A549 (cell line): ENCODE results near the gene UNC5B. TPM values are rescaled to one million over a fixed set of nuclear protein-coding genes. Genes with fewer than 3 reads are reported as not detected.

ENCODE experiments used
- ATAC-seq, 2 experiments: fragments of 200-7000 bp in 1 of 2; fragments of >200 bp in 1 of 2; cut with Nextera tagmentation in 1 of 2; cut with Tn5 transposase in 1 of 2; 3 replicates each; pipeline versions ENCODE4 v1.8.0 to v1.9.1; 2018 to 2020; ENCODE audit warnings: mild to moderate bottlenecking in 1 of 2, moderate library complexity in 1 of 2
- CTCF ChIA-PET: fragments of 300-600 bp; sonication (Branson Sonifier 250); formaldehyde crosslinking; extraction: SDS; loops from one replicate; lab custom pipeline; 2021; ENCODE audit warnings: antibody characterized with exemption, inconsistent platforms; lab: Yijun Ruan, JAX
- POLR2A ChIA-PET: fragments of 350-600 bp; formaldehyde crosslinking; extraction: SDS; loops from one replicate; lab custom pipeline; 2021; ENCODE audit warnings: antibody characterized with exemption, inconsistent platforms; lab: Yijun Ruan, JAX
- DNase-seq, 2 experiments: peaks; one replicate each; pipeline versions ENCODE4 v3.0.0 to v3.0.0-alpha.2; 2011 to 2016; ENCODE audit warnings: low read depth in 1 of 2, low spot score in 1 of 2
- FAIRE-seq: peaks from 2 replicates; lab custom pipeline; 2011; peaks lifted over from hg19 to GRCh38; lab: Jason Lieb, UNC
- H3K27ac ChIP-seq, 2 experiments: fragments of >200 bp; sonication (Bioruptor Twin); formaldehyde crosslinking; 3 replicates each; pipeline ENCODE4 v1.5.1; 2016 to 2017
- H3K4me1 ChIP-seq: fragments of >200 bp; sonication (Bioruptor Twin); formaldehyde crosslinking; 3 replicates; pipeline ENCODE4 v1.6.1; 2016
- H3K4me2 ChIP-seq: fragments of >200 bp; sonication (Bioruptor Twin); formaldehyde crosslinking; 3 replicates; pipeline ENCODE4 v1.6.1; 2016
- H3K4me3 ChIP-seq: fragments of >200 bp; sonication (Bioruptor Twin); formaldehyde crosslinking; 3 replicates; pipeline ENCODE4 v1.5.1; 2016
- H3K9me3 ChIP-seq: fragments of >200 bp; sonication (Bioruptor Twin); formaldehyde crosslinking; 3 replicates; pipeline ENCODE4 v1.6.1; 2016
- CBX2 ChIP-seq: fragments of 200-600 bp; sonication (generic); IDR thresholded peaks from 2 replicates; pipeline ENCODE4 v1.6.1; 2016; ENCODE audit warnings: low read depth, mild to moderate bottlenecking, borderline replicate concordance
- CEBPB ChIP-seq, 2 experiments: fragments of >200 bp in 1 of 2; sonication (Bioruptor Twin) in 1 of 2; formaldehyde crosslinking in 1 of 2; IDR thresholded peaks; 2 replicates each; pipeline ENCODE4 v1.6.1; 2012 to 2016
- FOSB ChIP-seq: fragments of 250-450 bp; sonication (Bioruptor Pico); IDR thresholded peaks from 2 replicates; pipeline ENCODE4 v1.5.0; 2020; ENCODE audit warnings: mild to moderate bottlenecking, moderate library complexity
- HES2 ChIP-seq: fragments of >200 bp; sonication (Bioruptor Twin); formaldehyde crosslinking; IDR thresholded peaks from 2 replicates; pipeline ENCODE4 v1.6.1; 2016
- HEYL ChIP-seq: fragments of 250-450 bp; sonication (Bioruptor Pico); IDR thresholded peaks from 2 replicates; pipeline ENCODE4 v1.8.0; 2021; ENCODE audit warnings: mild to moderate bottlenecking, moderate library complexity
- HMGXB4 ChIP-seq: fragments of 250-450 bp; sonication (Bioruptor Pico); IDR thresholded peaks from 2 replicates; pipeline ENCODE4 v1.5.0; 2021; ENCODE audit warnings: mild to moderate bottlenecking, moderate library complexity, borderline replicate concordance
- HOXA7 ChIP-seq: fragments of 250-450 bp; sonication (Bioruptor Pico); IDR thresholded peaks from 2 replicates; pipeline ENCODE4 v1.5.0; 2020; ENCODE audit warnings: mild to moderate bottlenecking, moderate library complexity
- HOXB13 ChIP-seq: fragments of 250-450 bp; sonication (Bioruptor Pico); IDR thresholded peaks from 2 replicates; pipeline ENCODE4 v1.5.0; 2020; ENCODE audit warnings: low read depth, mild to moderate bottlenecking, moderate library complexity
- HOXB5 ChIP-seq: fragments of 250-450 bp; sonication (Bioruptor Pico); IDR thresholded peaks from 2 replicates; pipeline ENCODE4 v1.5.0; 2020; ENCODE audit warnings: mild to moderate bottlenecking, moderate library complexity
- JUN ChIP-seq, 2 experiments: fragments of >200 bp; sonication (Bioruptor Twin); formaldehyde crosslinking; IDR thresholded peaks; 2 replicates in 1 of 2; 3 replicates in 1 of 2; pipeline ENCODE4 v1.6.1; 2016 to 2017
- KDM5A ChIP-seq: fragments of 200-600 bp; sonication (generic); IDR thresholded peaks from 2 replicates; pipeline ENCODE4 v1.6.1; 2016; ENCODE audit warnings: antibody characterized with exemption, mild to moderate bottlenecking
- MAFK ChIP-seq: fragments of 450-650 bp; IDR thresholded peaks from 2 replicates; pipeline ENCODE4 v1.6.1; 2014; ENCODE audit not compliant: partially characterized antibody
- NPAS2 ChIP-seq: fragments of 250-450 bp; sonication (Bioruptor Pico); IDR thresholded peaks from 2 replicates; pipeline ENCODE4 v1.8.0; 2022; ENCODE audit warnings: mild to moderate bottlenecking, moderate library complexity, borderline replicate concordance
- NR3C1 ChIP-seq: fragments of >200 bp; sonication (Bioruptor Twin); formaldehyde crosslinking; IDR thresholded peaks from 3 replicates; pipeline ENCODE4 v1.6.1; 2017
- POLR2A ChIP-seq: IDR thresholded peaks from 2 replicates; pipeline ENCODE4 v1.6.1; 2012; ENCODE audit warnings: mild to moderate bottlenecking, low read length
- RNF2 ChIP-seq: fragments of 200-600 bp; sonication (generic); IDR thresholded peaks from 2 replicates; pipeline ENCODE4 v1.6.1; 2016; ENCODE audit warnings: low read depth, mild to moderate bottlenecking, antibody characterized with exemption, moderate library complexity, borderline replicate concordance
- WGBS: methylation state at CpG from one replicate; pipeline ENCODE4 v1.1.6; 2017; ENCODE audit errors: missing lambda C conversion rate; 5-methylcytosine and 5-hydroxymethylcytosine counted together
- polyA plus RNA-seq, 4 experiments: library from polyadenylated mRNA; depleted of rRNA in 3 of 4; stranded (reverse); fragments of >200 nt; fragmentation: RNase III in 1 of 4; extraction: RNeasy Plus Mini Kit Qiagen cat#74134 plus additional on column Dnase treatment in 1 of 4; gene quantifications; 2 replicates in 3 of 4; 3 replicates in 1 of 4; pipeline ENCODE4 v1.2.3, GENCODE V29; 2011 to 2017
- TF ChIP-seq, protein P1 (sequence below): fragments of >200 bp; sonication (Bioruptor Twin); formaldehyde crosslinking; IDR thresholded peaks from 3 replicates; pipeline ENCODE4 v1.5.1; 2016
- TF ChIP-seq, protein P2 (sequence below): IDR thresholded peaks from 2 replicates; pipeline ENCODE4 v1.6.1; 2012
- TF ChIP-seq, protein P3 (sequence below): IDR thresholded peaks from 2 replicates; pipeline ENCODE4 v1.6.1; 2012; ENCODE audit warnings: low read depth, borderline replicate concordance

Gene UNC5B
- polyA plus RNA-seq, 2 of the 4 experiments (the other 2 are of a cell fraction) = 0.14 to 1.0 TPM

GRCh38 chr10:71191551-71192076 is 20.8 kb upstream of the UNC5B start:
- H3K4me3 ChIP-seq = no peak overlapping the region
- POLR2A ChIA-PET = no interaction called here
- no peak for ATAC-seq
- no peak for FAIRE-seq
- H3K9me3 ChIP-seq = peaks cover 7% of the 10 kb centered on the region
- 52% methylated on average over 12 of the region's 13 CpGs for WGBS
- CTCF ChIA-PET = interaction anchor here (1.2 to 1.7 kb wide), 2 partner anchors 19 to 266 kb away, joined by 4 read pairs; no protein-coding TSS in a partner anchor
- no peaks in the 10 kb centered on the region for H3K4me1 ChIP-seq
- no peak overlapping the region for H3K27ac ChIP-seq
- TF ChIP-seq NPAS2 (CRISPR knock-in tag) = no peak
- no peak for TF ChIP-seq FOSB
- no peak for TF ChIP-seq HOXA7 (CRISPR knock-in tag)
- no peak for DNase-seq
- H3K4me2 ChIP-seq = no peak overlapping the region

DNA sequence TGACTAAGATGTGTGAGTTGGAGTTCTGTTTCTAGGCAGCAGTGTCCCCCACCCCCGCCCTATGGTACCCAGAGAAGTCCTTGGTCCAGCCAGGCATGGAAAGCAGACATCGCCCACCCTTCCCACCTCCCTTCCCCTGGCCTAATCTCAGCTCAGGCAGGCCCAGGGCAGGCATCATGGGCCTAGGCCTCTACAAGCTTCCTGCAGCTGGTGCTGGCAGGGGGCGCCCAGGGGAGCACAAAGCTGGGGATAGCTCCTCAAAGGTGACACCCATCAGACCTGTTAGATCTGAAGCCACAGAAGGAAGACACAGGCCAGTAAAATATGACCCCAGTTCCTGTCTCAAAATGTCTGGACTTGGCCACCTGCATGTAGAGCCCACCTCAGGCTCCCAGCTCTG is 18.9 kb upstream of the UNC5B start:
- CTCF ChIA-PET = interaction anchor here (0.8 to 1.8 kb wide), 3 partner anchors 10 to 268 kb away, joined by 3 to 9 read pairs (median 4); no protein-coding TSS in a partner anchor
- 40% methylated on average over 1 of the region's 3 CpGs for WGBS

GRCh38 chr10:71197955-71198354 is 14.4 kb upstream of the UNC5B start:
- TF ChIP-seq POLR2A (no peak), RNF2 (no peak), MAFK (no peak), HOXB5 (no peak), NPAS2 (CRISPR knock-in tag) (no peak)
- TF ChIP-seq, protein P1, sequence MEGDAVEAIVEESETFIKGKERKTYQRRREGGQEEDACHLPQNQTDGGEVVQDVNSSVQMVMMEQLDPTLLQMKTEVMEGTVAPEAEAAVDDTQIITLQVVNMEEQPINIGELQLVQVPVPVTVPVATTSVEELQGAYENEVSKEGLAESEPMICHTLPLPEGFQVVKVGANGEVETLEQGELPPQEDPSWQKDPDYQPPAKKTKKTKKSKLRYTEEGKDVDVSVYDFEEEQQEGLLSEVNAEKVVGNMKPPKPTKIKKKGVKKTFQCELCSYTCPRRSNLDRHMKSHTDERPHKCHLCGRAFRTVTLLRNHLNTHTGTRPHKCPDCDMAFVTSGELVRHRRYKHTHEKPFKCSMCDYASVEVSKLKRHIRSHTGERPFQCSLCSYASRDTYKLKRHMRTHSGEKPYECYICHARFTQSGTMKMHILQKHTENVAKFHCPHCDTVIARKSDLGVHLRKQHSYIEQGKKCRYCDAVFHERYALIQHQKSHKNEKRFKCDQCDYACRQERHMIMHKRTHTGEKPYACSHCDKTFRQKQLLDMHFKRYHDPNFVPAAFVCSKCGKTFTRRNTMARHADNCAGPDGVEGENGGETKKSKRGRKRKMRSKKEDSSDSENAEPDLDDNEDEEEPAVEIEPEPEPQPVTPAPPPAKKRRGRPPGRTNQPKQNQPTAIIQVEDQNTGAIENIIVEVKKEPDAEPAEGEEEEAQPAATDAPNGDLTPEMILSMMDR = no peak
- Histone ChIP-seq H3K4me3 (no peak overlapping the region), H3K27ac (no peak overlapping the region), H3K4me1 (no peaks in the 10 kb centered on the region), H3K4me2 (no peak overlapping the region), H3K9me3 (peaks cover 47% of the 10 kb centered on the region)
- no peak for ATAC-seq
- POLR2A ChIA-PET = no interaction called here
- no peak for DNase-seq
- CTCF ChIA-PET = interaction anchor here (1.0 kb wide), 1 partner anchor 273 kb away, joined by 3 read pairs; no protein-coding TSS in a partner anchor
- no peak for FAIRE-seq

More for the DNA sequence above, 18.9 kb upstream of the UNC5B start:
- Histone ChIP-seq H3K4me1 (no peaks in the 10 kb centered on the region), H3K27ac (no peak overlapping the region), H3K9me3 (peaks cover 26% of the 10 kb centered on the region), H3K4me2 (no peak overlapping the region), H3K4me3 (no peak overlapping the region)
- POLR2A ChIA-PET = no interaction called here
- no peak for DNase-seq
- ATAC-seq = no peak
- no peak for FAIRE-seq
- TF ChIP-seq CEBPB (IDR thresholded peaks at IDR 0.05) = no peak
- TF ChIP-seq HES2 = no peak
- no peak for TF ChIP-seq NR3C1
- no peak for TF ChIP-seq HOXB5
- TF ChIP-seq KDM5A = no peak
- TF ChIP-seq HOXB13 (CRISPR knock-in tag) = no peak
- no peak for TF ChIP-seq HEYL

DNA sequence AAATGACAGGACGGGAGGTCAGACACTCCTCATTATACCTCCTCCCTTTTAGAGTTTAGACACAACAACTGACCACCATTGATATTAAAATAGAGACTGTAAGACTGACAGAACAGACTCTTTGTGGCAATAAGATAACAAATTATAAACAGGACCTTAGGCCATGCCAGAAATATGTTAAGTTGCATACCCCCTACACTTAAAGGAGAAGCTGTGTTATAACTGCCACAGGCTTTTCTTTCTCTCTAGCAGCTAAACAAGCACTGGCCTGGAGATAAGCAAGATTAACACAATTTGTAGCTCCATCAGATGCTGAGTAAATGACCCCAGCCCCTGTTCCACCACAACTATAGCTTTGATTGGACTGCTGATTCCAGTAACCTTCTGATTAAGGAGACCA is 10.5 kb upstream of the UNC5B start:
- DNase-seq (no peak), FAIRE-seq (no peak), ATAC-seq (no peak)
- H3K27ac ChIP-seq = no peak overlapping the region
- H3K4me2 ChIP-seq = no peak overlapping the region
- ChIA-PET CTCF (interaction anchor here (1.0 kb wide), 1 partner anchor 13 kb away, joined by 3 read pairs; no protein-coding TSS in a partner anchor), POLR2A (no interaction called here)
- 8% methylated on average over 1 of the region's 1 CpG for WGBS
- no peaks in the 10 kb centered on the region for H3K4me1 ChIP-seq
- TF ChIP-seq JUN (IDR thresholded peaks at IDR 0.05) (no peak), CBX2 (no peak), HMGXB4 (CRISPR knock-in tag) (no peak), HES2 (no peak)
- TF ChIP-seq, protein P2, sequence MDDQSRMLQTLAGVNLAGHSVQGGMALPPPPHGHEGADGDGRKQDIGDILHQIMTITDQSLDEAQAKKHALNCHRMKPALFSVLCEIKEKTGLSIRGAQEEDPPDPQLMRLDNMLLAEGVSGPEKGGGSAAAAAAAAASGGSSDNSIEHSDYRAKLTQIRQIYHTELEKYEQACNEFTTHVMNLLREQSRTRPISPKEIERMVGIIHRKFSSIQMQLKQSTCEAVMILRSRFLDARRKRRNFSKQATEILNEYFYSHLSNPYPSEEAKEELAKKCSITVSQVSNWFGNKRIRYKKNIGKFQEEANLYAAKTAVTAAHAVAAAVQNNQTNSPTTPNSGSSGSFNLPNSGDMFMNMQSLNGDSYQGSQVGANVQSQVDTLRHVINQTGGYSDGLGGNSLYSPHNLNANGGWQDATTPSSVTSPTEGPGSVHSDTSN = no peak
- TF ChIP-seq, protein P3, sequence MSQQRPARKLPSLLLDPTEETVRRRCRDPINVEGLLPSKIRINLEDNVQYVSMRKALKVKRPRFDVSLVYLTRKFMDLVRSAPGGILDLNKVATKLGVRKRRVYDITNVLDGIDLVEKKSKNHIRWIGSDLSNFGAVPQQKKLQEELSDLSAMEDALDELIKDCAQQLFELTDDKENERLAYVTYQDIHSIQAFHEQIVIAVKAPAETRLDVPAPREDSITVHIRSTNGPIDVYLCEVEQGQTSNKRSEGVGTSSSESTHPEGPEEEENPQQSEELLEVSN = no peak
- peaks cover 38% of the 10 kb centered on the region for H3K9me3 ChIP-seq
- no peak overlapping the region for H3K4me3 ChIP-seq
